Measurements from ENCODE around the gene SETDB2. TPM values are rescaled to one million over a fixed set of nuclear protein-coding genes. Genes with fewer than 3 reads are reported as not detected.

SETDB2 gene
- total RNA-seq, 2 experiments from 2014 or later = 15.6 to 18.7 TPM

GRCh38 chr13:49410477-49410876, 33.6 kb upstream of the SETDB2 start:
- DNase-seq = no peak
- H3K4me1 Mint-ChIP-seq = no peaks in the 10 kb centered on the region
- POLR2A ChIA-PET = no interaction called here
- H3K36me3 Mint-ChIP-seq (ENCODE audit: low read depth) = peaks cover under 1% of the 10 kb centered on the region
- H3K27me3 Mint-ChIP-seq = no peaks in the 10 kb centered on the region
- no peak overlapping the region for H3K27ac Mint-ChIP-seq
- peaks cover 3% of the 10 kb centered on the region for H3K9me3 Mint-ChIP-seq
- CTCF ChIA-PET = no interaction called here
- no peak overlapping the region for H3K4me3 Mint-ChIP-seq

- H3K4me3 Mint-ChIP-seq = no peak overlapping the region
- H3K9me3 Mint-ChIP-seq = no peaks in the 10 kb centered on the region
- H3K27ac Mint-ChIP-seq = no peak overlapping the region
- H3K36me3 Mint-ChIP-seq (ENCODE audit: low read depth) = no peaks in the 10 kb centered on the region
- DNase-seq = no peak
- CTCF ChIA-PET = interaction anchor here (0.7 kb wide), 1 partner anchor 23 kb away, joined by 4 read pairs; no protein-coding TSS in a partner anchor
- POLR2A ChIA-PET = no interaction called here
- no peaks in the 10 kb centered on the region for H3K4me1 Mint-ChIP-seq
- H3K27me3 Mint-ChIP-seq = no peaks in the 10 kb centered on the region
Measured at GRCh38 chr13:49411353-49411752, 32.7 kb upstream of the SETDB2 start.

- DNase-seq = no peak
- Mint-ChIP-seq H3K9me3 (no peaks in the 10 kb centered on the region), H3K27ac (no peak overlapping the region), H3K4me3 (no peak overlapping the region), H3K36me3 (ENCODE audit: low read depth) (no peaks in the 10 kb centered on the region), H3K27me3 (no peaks in the 10 kb centered on the region), H3K4me1 (no peaks in the 10 kb centered on the region)
- CTCF ChIA-PET = no interaction called here
- POLR2A ChIA-PET = no interaction called here
Measured at GRCh38 chr13:49412749-49413148, 31.3 kb upstream of the SETDB2 start.

GRCh38 chr13:49417161-49417560, 26.9 kb upstream of the SETDB2 start:
- ChIA-PET CTCF (no interaction called here), POLR2A (no interaction called here)
- no peak for DNase-seq
- H3K27ac Mint-ChIP-seq = no peak overlapping the region
- H3K27me3 Mint-ChIP-seq = no peaks in the 10 kb centered on the region
- H3K4me3 Mint-ChIP-seq = no peak overlapping the region
- no peaks in the 10 kb centered on the region for H3K9me3 Mint-ChIP-seq
- H3K4me1 Mint-ChIP-seq = no peaks in the 10 kb centered on the region
- H3K36me3 Mint-ChIP-seq (ENCODE audit: low read depth) = no peaks in the 10 kb centered on the region

- no peaks in the 10 kb centered on the region for H3K4me1 Mint-ChIP-seq
- POLR2A ChIA-PET = no interaction called here
- H3K27me3 Mint-ChIP-seq = no peaks in the 10 kb centered on the region
- no peak overlapping the region for H3K27ac Mint-ChIP-seq
- CTCF ChIA-PET = no interaction called here
- no peaks in the 10 kb centered on the region for H3K36me3 Mint-ChIP-seq (ENCODE audit: low read depth)
- no peak overlapping the region for H3K4me3 Mint-ChIP-seq
- no peak for DNase-seq
- H3K9me3 Mint-ChIP-seq = no peaks in the 10 kb centered on the region
Measured at GRCh38 chr13:49418206-49418605, 25.9 kb upstream of the SETDB2 start.

GRCh38 chr13:49419276-49419675, 24.8 kb upstream of the SETDB2 start:
- Mint-ChIP-seq H3K4me3 (no peak overlapping the region), H3K9me3 (no peaks in the 10 kb centered on the region), H3K36me3 (ENCODE audit: low read depth) (no peaks in the 10 kb centered on the region), H3K4me1 (no peaks in the 10 kb centered on the region), H3K27me3 (no peaks in the 10 kb centered on the region), H3K27ac (no peak overlapping the region)
- ChIA-PET POLR2A (no interaction called here), CTCF (no interaction called here)
- no peak for DNase-seq

GRCh38 chr13:49421391-49421790, 22.7 kb upstream of the SETDB2 start:
- H3K4me1 Mint-ChIP-seq = no peaks in the 10 kb centered on the region
- no peak overlapping the region for H3K27ac Mint-ChIP-seq
- ChIA-PET CTCF (interaction anchor here (1.0 to 1.2 kb wide), 2 partner anchors 11 to 22 kb away, joined by 3 to 4 read pairs; partner anchors contain the start of gene CAB39L), POLR2A (no interaction called here)
- H3K36me3 Mint-ChIP-seq (ENCODE audit: low read depth) = no peaks in the 10 kb centered on the region
- peak; percentile 26 for DNase-seq
- no peak overlapping the region for H3K4me3 Mint-ChIP-seq
- H3K9me3 Mint-ChIP-seq = no peaks in the 10 kb centered on the region
- no peaks in the 10 kb centered on the region for H3K27me3 Mint-ChIP-seq

- Mint-ChIP-seq H3K4me3 (no peak overlapping the region), H3K9me3 (no peaks in the 10 kb centered on the region)
- CTCF ChIA-PET = no interaction called here
Measured at GRCh38 chr13:49424011-49424560, 20.0 kb upstream of the SETDB2 start.

GRCh38 chr13:49428041-49428763, 15.9 kb upstream of the SETDB2 start:
- no peak overlapping the region for H3K27ac Mint-ChIP-seq
- ChIA-PET CTCF (interaction anchor here (0.9 to 1.2 kb wide), 3 partner anchors 9 to 13 kb away, joined by 3 read pairs; no protein-coding TSS in a partner anchor), POLR2A (no interaction called here)
- H3K4me1 Mint-ChIP-seq = no peaks in the 10 kb centered on the region
- no peak for DNase-seq
- H3K27me3 Mint-ChIP-seq = no peaks in the 10 kb centered on the region
- H3K4me3 Mint-ChIP-seq = no peak overlapping the region
- H3K9me3 Mint-ChIP-seq = no peaks in the 10 kb centered on the region
- H3K36me3 Mint-ChIP-seq (ENCODE audit: low read depth) = no peaks in the 10 kb centered on the region

More at GRCh38 chr13:49424011-49424560, 20.0 kb upstream of the SETDB2 start:
- no peaks in the 10 kb centered on the region for H3K4me1 Mint-ChIP-seq
- H3K27ac Mint-ChIP-seq = no peak overlapping the region
- no peak for DNase-seq
- POLR2A ChIA-PET = no interaction called here
- H3K27me3 Mint-ChIP-seq = no peaks in the 10 kb centered on the region
- H3K36me3 Mint-ChIP-seq (ENCODE audit: low read depth) = no peaks in the 10 kb centered on the region

- no peaks in the 10 kb centered on the region for H3K4me1 Mint-ChIP-seq
- no peaks in the 10 kb centered on the region for H3K27me3 Mint-ChIP-seq
- ChIA-PET POLR2A (no interaction called here), CTCF (interaction anchor here (1.2 kb wide), 1 partner anchor 12 kb away, joined by 3 read pairs; no protein-coding TSS in a partner anchor)
- H3K36me3 Mint-ChIP-seq (ENCODE audit: low read depth) = no peaks in the 10 kb centered on the region
- no peak overlapping the region for H3K27ac Mint-ChIP-seq
- no peaks in the 10 kb centered on the region for H3K9me3 Mint-ChIP-seq
- H3K4me3 Mint-ChIP-seq = no peak overlapping the region
- DNase-seq = no peak
Measured at GRCh38 chr13:49429121-49429520, 15.0 kb upstream of the SETDB2 start.

- no peaks in the 10 kb centered on the region for H3K27me3 Mint-ChIP-seq
- no peaks in the 10 kb centered on the region for H3K9me3 Mint-ChIP-seq
- no peak overlapping the region for H3K4me3 Mint-ChIP-seq
- H3K27ac Mint-ChIP-seq = no peak overlapping the region
- H3K4me1 Mint-ChIP-seq = no peaks in the 10 kb centered on the region
- CTCF ChIA-PET = interaction anchor here (0.6 to 1.6 kb wide), 4 partner anchors 20 to 150 kb away, joined by 3 to 6 read pairs (median 4); no protein-coding TSS in a partner anchor
- no peak for DNase-seq
- POLR2A ChIA-PET = no interaction called here
- H3K36me3 Mint-ChIP-seq (ENCODE audit: low read depth) = no peaks in the 10 kb centered on the region
Measured at GRCh38 chr13:49435992-49436391, 8.1 kb upstream of the SETDB2 start.

- no peak overlapping the region for H3K4me3 Mint-ChIP-seq
- H3K36me3 Mint-ChIP-seq (ENCODE audit: low read depth) = no peaks in the 10 kb centered on the region
- no peak overlapping the region for H3K27ac Mint-ChIP-seq
- no peaks in the 10 kb centered on the region for H3K27me3 Mint-ChIP-seq
- CTCF ChIA-PET = interaction anchor here (1.3 to 1.6 kb wide), 2 partner anchors 21 to 150 kb away, joined by 3 to 4 read pairs; no protein-coding TSS in a partner anchor
- peaks cover 3% of the 10 kb centered on the region for H3K4me1 Mint-ChIP-seq
- POLR2A ChIA-PET = no interaction called here
- no peak for DNase-seq
- no peaks in the 10 kb centered on the region for H3K9me3 Mint-ChIP-seq
Measured at GRCh38 chr13:49436890-49437289, 7.2 kb upstream of the SETDB2 start.

GRCh38 chr13:49437705-49438104, 6.4 kb upstream of the SETDB2 start:
- Mint-ChIP-seq H3K4me1 (peaks cover 11% of the 10 kb centered on the region), H3K27ac (no peak overlapping the region), H3K27me3 (no peaks in the 10 kb centered on the region), H3K36me3 (ENCODE audit: low read depth) (no peaks in the 10 kb centered on the region), H3K4me3 (no peak overlapping the region), H3K9me3 (no peaks in the 10 kb centered on the region)
- ChIA-PET CTCF (interaction anchor here (0.9 kb wide), 1 partner anchor 10 kb away, joined by 3 read pairs; no protein-coding TSS in a partner anchor), POLR2A (no interaction called here)
- DNase-seq = no peak

All from activated CD4-positive, alpha-beta T cell treated with anti-CD3 and anti-CD28 coated beads, Interleukin-2, amount 10 ng/mL, durations not matched to agents 7 days and 5 days (primary cell).